HepG2 (cell line): ENCODE results near the gene ZFP36. TPM values are rescaled to one million over a fixed set of nuclear protein-coding genes. Genes with fewer than 3 reads are reported as not detected.

Experiments used
- HOXA3 ChIP-seq: sonication (generic); formaldehyde crosslinking; IDR thresholded peaks from 2 replicates; pipeline ENCODE4 v1.5.0; 2020; ENCODE audit warnings: missing genetic modification reagents
- NONO ChIP-seq, 2 experiments: fragments of 450-650 bp in 1 of 2; sonication (generic) in 1 of 2; formaldehyde crosslinking in 1 of 2; IDR thresholded peaks in 1 of 2; conservative IDR thresholded peaks in 1 of 2; 2 replicates each; pipeline versions ENCODE4 v1.6.1 to v1.8.0; 2017 to 2022; ENCODE audit warnings: mild to moderate bottlenecking in 1 of 2, missing genetic modification reagents in 1 of 2, moderate library complexity in 1 of 2
- PHF21A ChIP-seq: sonication (generic); formaldehyde crosslinking; IDR thresholded peaks from 2 replicates; pipeline ENCODE4 v1.5.0; 2020; ENCODE audit warnings: mild to moderate bottlenecking, missing genetic modification reagents
- PITX1 ChIP-seq: sonication (generic); formaldehyde crosslinking; IDR thresholded peaks from 2 replicates; pipeline ENCODE4 v1.5.1; 2020; ENCODE audit warnings: mild to moderate bottlenecking, missing genetic modification reagents
- REPIN1 ChIP-seq: sonication (generic); formaldehyde crosslinking; IDR thresholded peaks from 2 replicates; pipeline ENCODE4 v1.8.0; 2022; ENCODE audit warnings: missing genetic modification reagents, low read depth, mild to moderate bottlenecking, borderline replicate concordance
- TMF1 ChIP-seq: sonication (generic); formaldehyde crosslinking; IDR thresholded peaks from 2 replicates; pipeline ENCODE4 v1.8.1; 2022; ENCODE audit warnings: low read depth, missing genetic modification reagents
- ZEB1 ChIP-seq: IDR thresholded peaks from 2 replicates; pipeline ENCODE4 v1.6.1; 2012; ENCODE audit warnings: mild to moderate bottlenecking, low read depth, inconsistent platforms; ENCODE audit not compliant: insufficient replicate concordance
- ZIK1 ChIP-seq: sonication (generic); formaldehyde crosslinking; IDR thresholded peaks from 2 replicates; pipeline ENCODE4 v1.5.0; 2020; ENCODE audit warnings: mild to moderate bottlenecking, low read depth, missing genetic modification reagents, borderline replicate concordance
- ZNF607 ChIP-seq: sonication (generic); formaldehyde crosslinking; IDR thresholded peaks from 2 replicates; pipeline ENCODE4 v1.5.1; 2020; ENCODE audit warnings: missing genetic modification reagents, mild to moderate bottlenecking, borderline replicate concordance
- ZNF790 ChIP-seq: sonication (generic); formaldehyde crosslinking; IDR thresholded peaks from 2 replicates; pipeline ENCODE4 v1.8.0; 2022; ENCODE audit warnings: missing genetic modification reagents, mild to moderate bottlenecking, borderline replicate concordance
- ZNF839 ChIP-seq: sonication (generic); formaldehyde crosslinking; IDR thresholded peaks from 2 replicates; pipeline ENCODE4 v1.4.0; 2020; ENCODE audit warnings: missing genetic modification reagents, mild to moderate bottlenecking, borderline replicate concordance
- ZNF883 ChIP-seq: sonication (generic); formaldehyde crosslinking; IDR thresholded peaks from 2 replicates; pipeline ENCODE4 v1.5.1; 2020; ENCODE audit warnings: mild to moderate bottlenecking, missing genetic modification reagents; ENCODE audit errors: not compliant biosample characterization
- ZNF891 ChIP-seq: sonication (generic); formaldehyde crosslinking; IDR thresholded peaks from 2 replicates; pipeline ENCODE4 v1.5.0; 2020; ENCODE audit warnings: mild to moderate bottlenecking, missing genetic modification reagents
- polyA plus RNA-seq, 8 experiments: library from polyadenylated mRNA; depleted of rRNA in 3 of 8; stranded (reverse) in 7 of 8; unstranded in 1 of 8; fragments of >200 nt; fragmentation: Illumina TruSeq in 4 of 8; extraction: Trizol in 4 of 8; gene quantifications; 2 replicates each; pipeline versions ENCODE4 v1.2.1 to v1.2.3, GENCODE V29; 2011 to 2016; ENCODE audit warnings: low read depth in 4 of 8, missing spikeins in 1 of 8, mixed read lengths in 1 of 8; ENCODE audit not compliant: insufficient read depth in 1 of 8
- total RNA-seq, 5 experiments: library from RNA; depleted of rRNA; stranded (reverse); fragments of >200 nt; fragmentation: Illumina TruSeq; extraction: Trizol; gene quantifications; 2 replicates each; pipeline ENCODE4 v1.2.3, GENCODE V29; 2016; ENCODE audit warnings: low read depth in 1 of 5
- TF ChIP-seq, protein P1 (sequence below): sonication (generic); formaldehyde crosslinking; IDR thresholded peaks from 2 replicates; pipeline ENCODE4 v1.8.0; 2022; ENCODE audit warnings: missing genetic modification reagents, mild to moderate bottlenecking, inconsistent platforms, borderline replicate concordance
- TF ChIP-seq, protein P2 (sequence below): sonication (generic); formaldehyde crosslinking; IDR thresholded peaks from 2 replicates; pipeline ENCODE4 v1.8.0; 2022; ENCODE audit warnings: missing genetic modification reagents, mild to moderate bottlenecking, borderline replicate concordance
- TF ChIP-seq, protein P3 (sequence below): sonication (generic); formaldehyde crosslinking; IDR thresholded peaks from 2 replicates; pipeline ENCODE4 v1.5.1; 2020; ENCODE audit warnings: mild to moderate bottlenecking, moderate library complexity, missing genetic modification reagents
- TF ChIP-seq, protein P4 (sequence below): sonication (generic); formaldehyde crosslinking; IDR thresholded peaks from 2 replicates; pipeline ENCODE4 v1.8.0; 2022; ENCODE audit warnings: mild to moderate bottlenecking, missing genetic modification reagents, moderate library complexity
- TF ChIP-seq, protein P5 (sequence below): sonication (generic); formaldehyde crosslinking; IDR thresholded peaks from 2 replicates; pipeline ENCODE4 v1.5.1; 2020; ENCODE audit warnings: missing genetic modification reagents, mild to moderate bottlenecking, borderline replicate concordance

ZFP36 gene
- total and polyA plus RNA-seq, 2 of the 13 experiments (the other 11 are each of a cell fraction or from before 2014, with no cell fraction given): 1.4 to 1.7 TPM

DNA sequence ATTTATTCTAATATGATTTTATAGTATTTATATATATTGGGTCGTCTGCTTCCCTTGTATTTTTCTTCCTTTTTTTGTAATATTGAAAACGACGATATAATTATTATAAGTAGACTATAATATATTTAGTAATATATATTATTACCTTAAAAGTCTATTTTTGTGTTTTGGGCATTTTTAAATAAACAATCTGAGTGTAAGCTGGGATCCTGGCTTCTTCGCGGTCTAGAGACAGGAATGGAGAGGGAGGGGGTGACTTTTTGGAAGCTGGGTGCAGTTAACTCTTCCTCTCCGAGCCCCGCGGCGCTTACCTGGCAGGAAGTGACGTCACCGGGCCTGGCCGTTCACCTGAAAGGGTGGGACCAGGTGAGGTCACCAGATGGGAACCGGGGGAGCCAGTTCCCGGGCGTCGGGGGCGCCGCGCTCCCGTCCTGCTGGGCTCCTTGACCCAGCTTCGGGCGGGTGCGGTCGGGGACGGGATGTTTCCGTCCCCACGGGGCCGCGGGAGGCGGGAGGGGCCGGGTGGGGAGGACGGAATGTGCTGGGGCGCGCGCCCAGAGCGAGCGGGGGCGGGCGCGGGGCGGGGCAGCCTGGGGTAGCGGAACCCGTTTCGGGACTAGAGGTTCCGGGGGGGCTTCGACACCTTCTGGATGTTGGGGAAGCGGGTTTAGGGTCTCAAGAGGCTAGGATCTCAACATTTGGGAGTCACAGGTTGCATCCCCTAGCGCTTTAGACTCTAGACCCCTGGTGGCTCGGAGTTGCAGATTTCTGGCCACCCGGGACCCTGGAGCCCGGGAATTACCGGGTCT is 2.8 kb downstream of the ZFP36 start (continued):
- TF ChIP-seq, protein P1, sequence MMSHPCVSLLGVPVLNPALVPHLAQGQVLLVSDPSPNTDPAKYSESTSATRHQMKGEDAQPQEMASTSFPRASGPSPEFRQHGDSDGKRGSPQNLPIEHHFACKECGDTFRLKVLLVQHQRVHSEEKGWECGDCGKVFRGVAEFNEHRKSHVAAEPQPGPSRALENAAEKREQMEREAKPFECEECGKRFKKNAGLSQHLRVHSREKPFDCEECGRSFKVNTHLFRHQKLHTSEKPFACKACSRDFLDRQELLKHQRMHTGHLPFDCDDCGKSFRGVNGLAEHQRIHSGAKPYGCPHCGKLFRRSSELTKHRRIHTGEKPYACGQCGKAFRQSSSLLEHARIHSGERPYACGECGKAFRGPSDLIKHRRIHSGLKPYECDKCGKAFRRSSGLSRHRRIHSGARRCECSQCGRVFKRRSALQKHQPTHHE (CRISPR knock-in tag): peak; percentile 26; the same call in 1 of the 2 replicates
- TF ChIP-seq ZNF891 (CRISPR knock-in tag) (0 out of 2 replicates have a peak, but pooled peaks have one; percentile 19), ZNF607 (CRISPR knock-in tag) (peak; percentile 32; the same call in 1 of the 2 replicates), REPIN1 (CRISPR knock-in tag) (0 out of 2 replicates have a peak, but pooled peaks have one; percentile 41), ZNF883 (CRISPR knock-in tag) (peak; percentile 60), ZNF790 (0 out of 2 replicates have a peak, but pooled peaks have one; percentile 30), HOXA3 (CRISPR knock-in tag) (peak; percentile 44), TMF1 (CRISPR knock-in tag) (0 out of 2 replicates have a peak, but pooled peaks have one; percentile 43), ZNF839 (CRISPR knock-in tag) (no peak), ZIK1 (CRISPR knock-in tag) (peak; percentile 73; the same call in 1 of the 2 replicates), PHF21A (CRISPR knock-in tag) (peak; percentile 61; the same call in 1 of the 2 replicates), ZEB1 (peak; percentile 100), NONO (IDR thresholded peaks at IDR 0.05) (no peak), NONO (CRISPR knock-in tag; conservative IDR thresholded peaks at IDR 0.05) (peak; percentile 44; the same call in 1 of the 2 replicates), PITX1 (CRISPR knock-in tag) (no peak)
- TF ChIP-seq, protein P2, sequence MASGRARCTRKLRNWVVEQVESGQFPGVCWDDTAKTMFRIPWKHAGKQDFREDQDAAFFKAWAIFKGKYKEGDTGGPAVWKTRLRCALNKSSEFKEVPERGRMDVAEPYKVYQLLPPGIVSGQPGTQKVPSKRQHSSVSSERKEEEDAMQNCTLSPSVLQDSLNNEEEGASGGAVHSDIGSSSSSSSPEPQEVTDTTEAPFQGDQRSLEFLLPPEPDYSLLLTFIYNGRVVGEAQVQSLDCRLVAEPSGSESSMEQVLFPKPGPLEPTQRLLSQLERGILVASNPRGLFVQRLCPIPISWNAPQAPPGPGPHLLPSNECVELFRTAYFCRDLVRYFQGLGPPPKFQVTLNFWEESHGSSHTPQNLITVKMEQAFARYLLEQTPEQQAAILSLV (CRISPR knock-in tag): peak; percentile 31; the same call in 1 of the 2 replicates
- TF ChIP-seq, protein P3, sequence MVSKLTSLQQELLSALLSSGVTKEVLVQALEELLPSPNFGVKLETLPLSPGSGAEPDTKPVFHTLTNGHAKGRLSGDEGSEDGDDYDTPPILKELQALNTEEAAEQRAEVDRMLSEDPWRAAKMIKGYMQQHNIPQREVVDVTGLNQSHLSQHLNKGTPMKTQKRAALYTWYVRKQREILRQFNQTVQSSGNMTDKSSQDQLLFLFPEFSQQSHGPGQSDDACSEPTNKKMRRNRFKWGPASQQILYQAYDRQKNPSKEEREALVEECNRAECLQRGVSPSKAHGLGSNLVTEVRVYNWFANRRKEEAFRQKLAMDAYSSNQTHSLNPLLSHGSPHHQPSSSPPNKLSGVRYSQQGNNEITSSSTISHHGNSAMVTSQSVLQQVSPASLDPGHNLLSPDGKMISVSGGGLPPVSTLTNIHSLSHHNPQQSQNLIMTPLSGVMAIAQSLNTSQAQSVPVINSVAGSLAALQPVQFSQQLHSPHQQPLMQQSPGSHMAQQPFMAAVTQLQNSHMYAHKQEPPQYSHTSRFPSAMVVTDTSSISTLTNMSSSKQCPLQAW: peak; percentile 70; the same call in 1 of the 2 replicates
- TF ChIP-seq, protein P4, sequence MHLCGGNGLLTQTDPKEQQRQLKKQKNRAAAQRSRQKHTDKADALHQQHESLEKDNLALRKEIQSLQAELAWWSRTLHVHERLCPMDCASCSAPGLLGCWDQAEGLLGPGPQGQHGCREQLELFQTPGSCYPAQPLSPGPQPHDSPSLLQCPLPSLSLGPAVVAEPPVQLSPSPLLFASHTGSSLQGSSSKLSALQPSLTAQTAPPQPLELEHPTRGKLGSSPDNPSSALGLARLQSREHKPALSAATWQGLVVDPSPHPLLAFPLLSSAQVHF (CRISPR knock-in tag): no peak
- TF ChIP-seq, protein P5, sequence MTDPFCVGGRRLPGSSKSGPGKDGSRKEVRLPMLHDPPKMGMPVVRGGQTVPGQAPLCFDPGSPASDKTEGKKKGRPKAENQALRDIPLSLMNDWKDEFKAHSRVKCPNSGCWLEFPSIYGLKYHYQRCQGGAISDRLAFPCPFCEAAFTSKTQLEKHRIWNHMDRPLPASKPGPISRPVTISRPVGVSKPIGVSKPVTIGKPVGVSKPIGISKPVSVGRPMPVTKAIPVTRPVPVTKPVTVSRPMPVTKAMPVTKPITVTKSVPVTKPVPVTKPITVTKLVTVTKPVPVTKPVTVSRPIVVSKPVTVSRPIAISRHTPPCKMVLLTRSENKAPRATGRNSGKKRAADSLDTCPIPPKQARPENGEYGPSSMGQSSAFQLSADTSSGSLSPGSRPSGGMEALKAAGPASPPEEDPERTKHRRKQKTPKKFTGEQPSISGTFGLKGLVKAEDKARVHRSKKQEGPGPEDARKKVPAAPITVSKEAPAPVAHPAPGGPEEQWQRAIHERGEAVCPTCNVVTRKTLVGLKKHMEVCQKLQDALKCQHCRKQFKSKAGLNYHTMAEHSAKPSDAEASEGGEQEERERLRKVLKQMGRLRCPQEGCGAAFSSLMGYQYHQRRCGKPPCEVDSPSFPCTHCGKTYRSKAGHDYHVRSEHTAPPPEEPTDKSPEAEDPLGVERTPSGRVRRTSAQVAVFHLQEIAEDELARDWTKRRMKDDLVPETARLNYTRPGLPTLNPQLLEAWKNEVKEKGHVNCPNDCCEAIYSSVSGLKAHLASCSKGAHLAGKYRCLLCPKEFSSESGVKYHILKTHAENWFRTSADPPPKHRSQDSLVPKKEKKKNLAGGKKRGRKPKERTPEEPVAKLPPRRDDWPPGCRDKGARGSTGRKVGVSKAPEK (CRISPR knock-in tag): no peak
